HEK293T (cell line): Measurements from ENCODE around the gene SZT2.

Source experiments
- BHLHE40 ChIP-seq: fragments of 450-650 bp; IDR thresholded peaks from 2 replicates; pipeline ENCODE4 v1.6.1; 2016; ENCODE audit warnings: mild to moderate bottlenecking, moderate library complexity, borderline replicate concordance
- FOXK2 ChIP-seq: fragments of 450-650 bp; IDR thresholded peaks from 2 replicates; pipeline ENCODE4 v1.6.1; 2016; ENCODE audit warnings: mild to moderate bottlenecking
- FOXM1 ChIP-seq: fragments of 450-650 bp; IDR thresholded peaks from 2 replicates; pipeline ENCODE4 v1.6.1; 2017; ENCODE audit warnings: mild to moderate bottlenecking, borderline replicate concordance
- SP1 ChIP-seq: fragments of 450-650 bp; IDR thresholded peaks from 2 replicates; pipeline ENCODE4 v1.6.1; 2017
- SUZ12 ChIP-seq: fragments of 450-650 bp; IDR thresholded peaks from 2 replicates; pipeline ENCODE4 v1.6.1; 2016; ENCODE audit warnings: mild to moderate bottlenecking
- TARDBP ChIP-seq: fragments of 450-650 bp; IDR thresholded peaks from 2 replicates; pipeline ENCODE4 v1.6.1; 2016

DNA sequence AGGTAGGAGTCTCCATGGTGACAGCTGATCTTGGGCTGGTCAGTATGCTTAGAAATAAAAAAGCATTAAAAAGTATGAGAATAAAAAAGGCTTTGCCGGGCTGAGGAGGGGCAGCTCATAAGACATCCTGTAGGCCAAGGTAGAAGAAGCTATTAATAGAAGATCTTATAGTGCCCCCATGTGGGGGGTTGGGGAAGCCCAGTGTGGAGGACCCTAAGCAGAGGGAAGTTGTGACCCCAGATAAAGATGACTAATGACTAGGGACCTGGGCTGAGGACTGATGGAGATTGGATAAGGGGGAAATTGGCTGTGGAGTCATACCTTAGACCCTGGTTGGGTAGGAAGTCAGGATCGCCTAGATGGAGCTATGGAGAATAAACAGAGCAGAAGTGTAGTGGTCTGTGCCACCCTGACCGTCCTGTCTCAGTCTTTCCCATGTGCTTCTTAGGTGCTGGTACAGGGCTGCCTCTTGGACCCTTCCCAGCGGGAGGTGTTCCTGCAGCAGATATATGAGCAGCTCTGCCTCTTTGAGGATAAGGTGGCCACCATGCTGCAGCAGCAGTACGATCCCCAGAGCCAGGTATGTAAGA lies 25.0 kb downstream of the SZT2 start:
- TF ChIP-seq BHLHE40: no peak
- no peak for TF ChIP-seq FOXK2
- no peak for TF ChIP-seq SP1
- TF ChIP-seq FOXM1: no peak
- TF ChIP-seq SUZ12: no peak
- no peak for TF ChIP-seq TARDBP
